ENCODE measurements around the gene EPG5. TPM values are rescaled to one million over a fixed set of nuclear protein-coding genes. Genes with fewer than 3 reads are reported as not detected.

EPG5 gene
- total and polyA plus RNA-seq, 2 donors (not counting 3 experiments of a cell fraction or from before 2014, with no cell fraction given): 16.7 to 25.6 TPM

- Histone ChIP-seq H3K36me3 (ENCODE audit: control insufficient read depth in 2 of 2, extremely low read depth in 1 of 2, insufficient read depth in 2 of 2, low read length in 2 of 2) (no peaks in the 10 kb centered on the region), H3K27me3 (ENCODE audit: control insufficient read depth in 2 of 2, insufficient read depth in 2 of 2, low read length in 2 of 2) (no peaks in the 10 kb centered on the region), H3K9ac (replicated peaks; ENCODE audit: extremely low read depth, insufficient read depth, low read length) (no peak overlapping the region), H3K9me3 (replicated peaks; ENCODE audit: control insufficient read depth, insufficient read depth, low read length) (no peaks in the 10 kb centered on the region), H3K9me1 (replicated peaks; ENCODE audit: control insufficient read depth, extremely low read depth, insufficient read depth, low read length) (no peaks in the 10 kb centered on the region), H3K79me2 (ENCODE audit: control insufficient read depth, insufficient read depth, low read length) (no peaks in the 10 kb centered on the region), H2AFZ (ENCODE audit: low read depth, low read length) (no peak overlapping the region), H3K4me1 (ENCODE audit: control insufficient read depth, extremely low read depth, insufficient read depth, low read length) (no peaks in the 10 kb centered on the region), H3K4me3 (replicated peaks in 1 of 3; ENCODE audit: insufficient read depth in 1 of 3, low read depth in 1 of 3, low read length in 3 of 3) (no peak overlapping the region), H4K20me1 (replicated peaks; ENCODE audit: control insufficient read depth, extremely low read depth, insufficient read depth, low read length) (no peaks in the 10 kb centered on the region), H3K27ac (ENCODE audit: insufficient read depth, low read depth, low read length) (no peak overlapping the region), H3K4me2 (ENCODE audit: insufficient read depth, low read length) (no peak overlapping the region)
- no peak for DNase-seq (ENCODE audit: low read depth, low spot score)
- TF ChIP-seq MYC (IDR thresholded peaks at IDR 0.05; ENCODE audit: low read depth, low read length): no peak
- no peak for TF ChIP-seq JUN (IDR thresholded peaks at IDR 0.05; ENCODE audit: borderline replicate concordance, insufficient read depth, insufficient read length, low read depth)
- no peak for TF ChIP-seq MAX (IDR thresholded peaks at IDR 0.05; ENCODE audit: insufficient read depth, insufficient read length)
- no peak for TF ChIP-seq POLR2A (IDR thresholded peaks at IDR 0.05; ENCODE audit: low read depth, low read length)
- TF ChIP-seq CTCF (IDR thresholded peaks at IDR 0.05; ENCODE audit: extremely low read depth in 1 of 2, insufficient read depth in 1 of 2, low read depth in 1 of 2, low read length in 2 of 2): no peak
- no peak for TF ChIP-seq FOS (IDR thresholded peaks at IDR 0.05; ENCODE audit: borderline replicate concordance, insufficient read depth, low read length)
- no peak for TF ChIP-seq GATA2 (IDR thresholded peaks at IDR 0.05; ENCODE audit: insufficient read depth, insufficient read length, low read depth, low read length)
- TF ChIP-seq POLR2AphosphoS5 (IDR thresholded peaks at IDR 0.05; ENCODE audit: insufficient read depth, low read depth, low read length): no peak
- TF ChIP-seq EZH2 (IDR thresholded peaks at IDR 0.05; ENCODE audit: borderline replicate concordance, low read depth, low read length, severe bottlenecking): no peak
- POLR2A ChIA-PET: no interaction called here
- CTCF ChIA-PET: interaction anchor here (0.8 to 0.9 kb wide), 2 partner anchors 8 to 11 kb away, joined by 3 read pairs; no protein-coding TSS in a partner anchor
- intact Hi-C loops (cut with micrococcal nuclease) (no loop called here), dilution Hi-C loops (cut with MboI; ENCODE audit: extremely low pct_ligation_motif_present, low sequenced_read_pairs) (no loop called here)
- FAIRE-seq: no peak
- no TSS peak for BruUV-seq (replicated peaks)
Observed at GRCh38 chr18:46001892-46002291, 34.8 kb upstream of the EPG5 start.
